Brain pericyte (primary cell): ENCODE results near the gene CLPX.
A peak's percentile ranks its signal among the peaks of the same experiment; 100 is the strongest.
"Not testable (repeated sequence)": the region's sequence is repeated elsewhere in the genome, so short reads cannot be mapped to it uniquely, and the experiment has no call there.

Source experiments
- DNase-seq: peaks from one replicate; pipeline ENCODE4 v3.0.0-alpha.2; 2012; ENCODE audit warnings: low read depth, low spot score

CLPX gene

DNA sequence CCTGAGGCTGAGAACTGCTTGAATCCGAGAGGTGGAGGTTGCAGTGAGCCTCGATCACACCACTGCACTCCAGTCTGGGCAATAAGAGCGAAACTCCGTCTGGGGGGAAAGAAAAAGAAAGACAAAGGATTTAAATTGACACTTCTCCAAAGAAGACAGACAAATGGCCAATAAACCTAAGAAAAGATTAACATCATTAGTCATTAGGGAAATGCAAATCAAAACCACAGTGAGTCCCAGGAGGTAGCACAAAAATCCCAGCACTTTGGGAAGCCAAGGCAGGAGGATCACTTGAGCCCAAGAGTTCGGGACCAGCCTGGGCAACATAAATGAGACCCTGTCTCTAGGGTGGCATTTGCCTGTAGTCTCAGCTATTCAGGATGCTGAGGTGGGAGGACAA, 12.6 kb downstream of the CLPX start:
- DNase-seq: no peak

GRCh38 chr15:65171428-65171827, 13.7 kb downstream of the CLPX start:
- DNase-seq: no peak

GRCh38 chr15:65165875-65166274, 19.3 kb downstream of the CLPX start:
- no peak for DNase-seq

DNA sequence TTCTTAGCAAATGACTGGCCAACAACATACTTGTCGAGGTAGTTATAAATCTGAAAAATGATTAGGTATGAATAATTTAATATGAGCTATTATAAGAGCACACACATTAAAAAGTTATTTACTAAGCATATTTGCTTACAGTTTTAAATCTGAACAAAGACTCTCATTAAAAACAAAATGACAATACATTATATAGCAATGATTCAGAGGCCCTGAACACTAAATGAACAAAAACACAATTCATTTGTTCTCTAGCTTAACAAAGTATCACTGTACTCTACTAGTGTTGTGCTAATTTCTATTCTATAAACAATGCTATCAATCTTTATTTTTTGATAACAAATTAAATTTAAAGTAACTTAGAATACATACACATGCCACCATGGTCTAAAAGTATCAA, 21.0 kb downstream of the CLPX start:
- no peak for DNase-seq

DNA sequence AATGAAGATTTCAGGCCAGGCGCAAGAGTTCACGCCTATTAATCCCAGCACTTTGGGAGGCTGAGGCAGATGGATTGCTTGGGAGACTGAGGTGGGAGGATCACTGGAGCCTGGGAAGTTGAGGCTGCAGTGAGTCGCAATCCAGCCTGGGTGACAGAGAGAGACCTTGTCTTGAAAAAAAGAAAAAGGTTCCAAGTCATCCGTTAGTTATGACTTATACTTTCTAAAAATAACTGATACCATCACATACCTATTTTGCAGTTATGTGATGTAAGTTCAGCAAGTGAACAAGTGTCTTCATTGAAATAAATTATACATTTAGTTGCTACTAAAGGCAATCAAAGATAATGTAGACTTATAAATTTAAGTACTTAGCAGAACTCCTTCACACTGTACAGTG, 22.1 kb downstream of the CLPX start:
- DNase-seq: no peak

DNA sequence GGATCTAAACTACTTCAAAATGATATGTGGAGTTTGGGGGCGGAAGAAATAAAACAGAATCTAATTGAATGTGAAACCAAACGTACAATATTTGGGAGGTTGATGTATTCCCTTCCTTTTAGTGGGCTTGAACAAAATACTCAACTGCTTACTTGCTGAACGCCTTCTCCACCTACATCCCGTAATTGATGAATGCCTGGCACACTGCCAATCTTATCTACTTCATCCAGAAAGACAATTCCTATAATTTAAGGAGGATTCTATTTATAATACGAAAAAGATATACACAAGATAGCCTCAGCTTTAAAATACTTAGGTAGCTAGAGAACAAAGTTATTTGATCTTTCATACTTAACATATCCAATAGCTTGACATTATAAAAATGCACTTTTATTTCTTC, 28.4 kb downstream of the CLPX start:
- DNase-seq: no peak

DNA sequence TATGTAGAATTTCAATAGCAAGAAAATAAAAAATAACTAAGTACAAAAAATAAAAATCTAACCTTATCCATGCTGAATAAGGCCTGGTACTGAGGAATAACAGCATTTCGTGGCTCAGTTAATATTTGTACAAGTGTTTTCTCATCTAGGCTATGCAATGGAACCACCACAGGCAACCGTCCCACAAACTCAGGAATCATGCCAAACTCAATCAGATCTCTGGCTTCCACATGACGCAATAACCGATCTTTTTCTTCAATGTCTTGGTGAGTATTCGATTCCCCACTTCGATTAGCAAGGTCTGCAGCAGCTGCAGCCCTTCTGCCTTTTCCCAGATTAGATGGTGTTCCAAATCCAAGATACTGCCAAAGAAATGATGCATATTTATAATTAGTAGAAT, 30.4 kb downstream of the CLPX start:
- no peak for DNase-seq

- no peak for DNase-seq
These were observed 37.2 kb downstream of the CLPX start for GRCh38 chr15:65147902-65148301.

DNA sequence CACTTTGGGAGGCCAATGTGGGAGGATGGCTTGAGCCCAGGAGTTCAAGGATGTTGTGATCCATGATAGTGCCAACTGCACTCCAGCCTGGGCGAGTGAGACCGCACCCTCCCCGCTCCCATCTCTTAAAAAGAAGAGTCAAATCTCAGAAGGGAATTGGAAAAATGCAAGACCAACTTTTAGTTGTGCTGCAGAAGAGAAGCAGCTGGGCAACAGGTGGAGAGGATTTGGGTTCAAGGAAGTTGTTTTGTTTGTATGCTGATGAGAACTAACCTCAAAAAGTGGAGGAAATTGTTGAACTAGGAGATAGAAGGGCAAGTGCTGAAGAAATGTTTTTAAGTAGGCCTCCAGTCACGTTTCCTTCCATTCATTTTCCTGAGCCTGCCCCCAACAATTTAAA, 38.7 kb downstream of the CLPX start:
- no peak for DNase-seq

- DNase-seq: not testable (repeated sequence)
These were observed 46.5 kb downstream of the CLPX start for GRCh38 chr15:65138631-65139030.

DNA sequence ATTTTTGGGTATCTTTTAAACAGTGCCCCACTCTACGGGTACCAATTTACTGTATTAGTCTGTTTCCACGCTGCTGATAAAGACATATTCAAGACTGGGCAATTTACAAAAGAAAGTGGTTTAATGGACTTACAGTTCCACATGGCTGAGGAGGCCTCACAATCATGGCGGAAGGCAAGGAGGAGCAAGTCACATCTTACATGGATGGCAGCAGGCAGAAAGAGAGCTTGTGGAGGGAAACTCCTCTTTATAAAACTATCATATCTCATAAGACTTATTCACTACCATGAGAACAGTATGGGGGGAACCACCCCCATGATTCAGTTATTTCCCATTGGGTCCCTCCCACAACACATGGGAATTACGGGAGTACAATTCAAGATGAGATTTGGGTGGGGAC, 47.2 kb downstream of the CLPX start:
- DNase-seq: not testable (repeated sequence)

- DNase-seq: not testable (repeated sequence)
These were observed 48.1 kb downstream of the CLPX start for GRCh38 chr15:65137089-65137488.

- DNase-seq: no peak
These were observed 50.6 kb downstream of the CLPX start for GRCh38 chr15:65134538-65134937.

- DNase-seq: peak; percentile 75
These were observed 51.5 kb downstream of the CLPX start, which contains the start of gene PDCD7 for GRCh38 chr15:65133548-65134200. Gene PDCD7, minus strand, starts transcription at chr15:65133808. Its CDS starts 27 bp downstream, at chr15:65133781.

DNA sequence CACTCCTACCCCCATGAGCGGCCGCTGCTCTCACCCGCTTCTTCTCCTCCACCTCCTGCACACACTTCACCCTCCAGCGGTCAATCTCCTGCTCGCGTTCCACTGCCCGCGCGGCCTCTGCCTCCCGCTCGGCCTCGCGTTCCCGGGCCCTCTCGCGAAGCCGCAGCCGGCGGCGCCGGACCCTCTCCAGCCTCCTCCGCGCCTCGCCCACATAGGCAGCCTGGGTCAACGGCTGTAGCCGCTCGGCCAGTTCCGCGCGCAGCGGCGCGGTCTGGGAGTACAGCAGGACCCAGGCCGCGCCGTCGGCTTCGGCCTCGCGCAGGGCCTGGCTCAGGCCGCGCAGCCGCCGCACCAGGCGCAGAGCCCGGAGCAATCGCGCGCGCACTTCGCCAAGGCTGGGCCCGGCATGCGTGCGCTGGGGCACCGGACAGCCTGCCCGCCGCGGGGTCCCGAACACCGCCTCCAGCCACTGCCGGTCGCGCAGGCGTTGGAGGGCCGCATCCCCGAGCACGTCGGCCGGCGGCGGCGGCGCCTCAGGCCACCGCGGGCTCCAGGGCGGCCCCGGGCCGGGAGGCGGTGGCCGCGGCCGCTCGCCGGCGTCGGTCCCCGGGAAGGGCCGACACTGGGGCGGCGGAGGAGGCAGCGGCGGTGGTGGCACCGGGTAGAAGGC, 52.1 kb downstream of the CLPX start:
- peak; percentile 13 for DNase-seq

DNA sequence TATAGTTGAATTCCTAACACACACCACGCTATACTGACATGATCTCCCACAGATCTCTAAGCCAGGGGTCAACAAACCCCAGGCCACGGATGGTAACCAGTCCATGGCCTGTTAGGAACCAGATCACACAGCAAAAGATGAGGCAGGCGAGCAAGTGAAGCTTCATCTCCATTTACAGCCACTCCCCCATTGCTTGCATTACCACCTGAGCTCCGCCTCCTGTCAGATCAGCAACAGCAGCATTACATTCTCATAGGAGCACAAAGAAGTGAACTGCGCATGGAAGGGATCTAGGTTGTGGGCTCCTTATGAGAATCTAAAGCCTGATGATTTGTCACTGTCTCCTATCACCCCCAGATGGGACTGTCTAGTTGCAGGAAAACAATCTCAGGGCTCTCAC, 54.2 kb downstream of the CLPX start:
- DNase-seq: no peak

GRCh38 chr15:65115542-65115941, 69.6 kb downstream of the CLPX start:
- DNase-seq: no peak

DNA sequence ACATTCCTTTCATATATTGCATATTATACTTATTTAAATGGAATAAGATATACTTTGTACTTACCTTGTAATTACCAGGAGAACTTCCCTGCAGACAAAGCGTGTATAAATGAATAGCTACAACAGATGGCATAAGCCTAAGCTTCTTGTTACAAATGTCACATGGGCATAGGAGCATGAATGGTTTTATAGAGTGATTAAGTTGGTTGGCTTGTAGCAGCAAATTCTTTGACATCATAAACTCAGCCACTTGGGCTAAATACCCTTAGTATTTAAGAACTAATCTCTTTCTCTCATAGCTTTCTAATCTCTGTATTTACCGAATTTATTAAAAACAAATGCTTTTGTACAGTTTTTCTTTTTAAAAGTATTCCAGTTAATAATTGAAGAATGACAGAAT, 70.1 kb downstream of the CLPX start, which contains the start of gene UBAP1L:
UBAP1L (minus strand) TSS at position 115 of the 400 bp plus-strand sequence. CDS start 8,985 bp downstream, outside the sequence.
- no peak for DNase-seq

GRCh38 chr15:65110676-65111292, 74.4 kb downstream of the CLPX start:
- no peak for DNase-seq

DNA sequence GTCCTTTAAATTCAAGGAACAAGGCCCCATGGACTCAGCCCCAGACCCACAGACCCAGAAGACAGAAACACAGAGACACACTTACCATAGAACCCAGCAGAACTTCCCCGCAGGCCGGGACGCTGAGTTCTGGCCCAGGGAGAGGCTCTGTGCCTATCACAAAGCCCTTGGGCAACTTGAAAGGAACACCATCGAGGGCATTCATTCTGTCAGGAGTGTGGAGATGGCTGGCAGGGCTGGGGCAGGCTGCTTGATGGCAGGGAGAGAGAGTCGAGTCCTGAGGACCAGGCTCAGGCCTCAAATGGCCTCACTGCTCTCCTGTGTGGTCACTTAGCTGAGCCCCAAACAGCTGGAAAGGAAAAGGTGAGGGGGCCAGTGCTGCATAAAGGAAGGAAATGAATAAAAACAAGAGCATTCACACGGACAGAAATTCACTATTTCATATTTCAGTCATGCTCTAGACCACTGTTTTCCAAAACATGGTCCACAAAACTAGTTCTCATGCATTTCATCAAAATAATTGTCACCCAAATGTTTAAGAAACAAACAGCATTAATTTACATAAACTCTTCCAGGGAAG, 79.0 kb downstream of the CLPX start:
- no peak for DNase-seq

DNA sequence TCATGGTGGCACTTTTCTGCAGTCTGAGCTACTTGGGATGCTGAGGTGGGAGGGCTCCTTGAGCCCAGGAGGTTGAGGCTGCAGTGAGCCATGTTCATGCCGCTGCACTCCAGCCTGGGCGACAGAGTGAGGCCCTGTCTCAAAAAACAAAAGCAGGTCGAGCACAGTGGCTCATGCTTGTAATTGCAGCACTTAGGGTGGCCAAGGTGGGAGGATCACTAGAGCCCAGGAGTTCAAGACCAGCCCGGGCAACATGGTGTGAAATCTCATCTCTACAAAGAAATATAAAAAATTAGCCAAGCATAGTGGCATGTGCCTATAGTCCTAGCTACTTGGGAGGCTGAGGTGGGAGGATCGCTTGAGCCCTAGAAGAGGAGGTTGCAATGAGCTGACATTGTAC, 80.1 kb downstream of the CLPX start:
- no peak for DNase-seq

DNA sequence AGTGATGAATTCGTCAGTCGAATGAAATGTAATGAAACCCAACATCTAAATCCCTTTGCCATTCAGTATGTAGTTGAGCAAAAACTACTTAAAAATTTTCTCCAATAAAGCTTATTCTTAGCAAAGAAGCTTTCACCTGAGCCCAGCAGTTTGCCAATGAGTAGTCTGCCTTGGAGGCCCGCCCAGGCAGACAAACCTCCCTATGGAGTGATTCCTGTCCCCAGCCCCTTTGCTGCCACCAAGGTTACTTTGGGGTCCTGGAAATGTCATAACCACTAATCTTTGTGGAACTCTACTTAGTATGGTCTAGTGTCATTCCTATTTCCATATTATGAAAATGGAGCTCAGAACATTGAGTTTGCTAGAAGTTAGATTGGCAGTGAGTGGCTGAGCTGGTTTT, 82.2 kb downstream of the CLPX start:
- no peak for DNase-seq
